ENCODE results near the gene CDCA7L. TPM values are rescaled to one million over a fixed set of nuclear protein-coding genes. Genes with fewer than 3 reads are reported as not detected.

Gene CDCA7L, protein sequence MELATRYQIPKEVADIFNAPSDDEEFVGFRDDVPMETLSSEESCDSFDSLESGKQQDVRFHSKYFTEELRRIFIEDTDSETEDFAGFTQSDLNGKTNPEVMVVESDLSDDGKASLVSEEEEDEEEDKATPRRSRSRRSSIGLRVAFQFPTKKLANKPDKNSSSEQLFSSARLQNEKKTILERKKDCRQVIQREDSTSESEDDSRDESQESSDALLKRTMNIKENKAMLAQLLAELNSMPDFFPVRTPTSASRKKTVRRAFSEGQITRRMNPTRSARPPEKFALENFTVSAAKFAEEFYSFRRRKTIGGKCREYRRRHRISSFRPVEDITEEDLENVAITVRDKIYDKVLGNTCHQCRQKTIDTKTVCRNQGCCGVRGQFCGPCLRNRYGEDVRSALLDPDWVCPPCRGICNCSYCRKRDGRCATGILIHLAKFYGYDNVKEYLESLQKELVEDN
- 42.8 and 45.7 TPM in 2 replicates for total RNA-seq

DNA sequence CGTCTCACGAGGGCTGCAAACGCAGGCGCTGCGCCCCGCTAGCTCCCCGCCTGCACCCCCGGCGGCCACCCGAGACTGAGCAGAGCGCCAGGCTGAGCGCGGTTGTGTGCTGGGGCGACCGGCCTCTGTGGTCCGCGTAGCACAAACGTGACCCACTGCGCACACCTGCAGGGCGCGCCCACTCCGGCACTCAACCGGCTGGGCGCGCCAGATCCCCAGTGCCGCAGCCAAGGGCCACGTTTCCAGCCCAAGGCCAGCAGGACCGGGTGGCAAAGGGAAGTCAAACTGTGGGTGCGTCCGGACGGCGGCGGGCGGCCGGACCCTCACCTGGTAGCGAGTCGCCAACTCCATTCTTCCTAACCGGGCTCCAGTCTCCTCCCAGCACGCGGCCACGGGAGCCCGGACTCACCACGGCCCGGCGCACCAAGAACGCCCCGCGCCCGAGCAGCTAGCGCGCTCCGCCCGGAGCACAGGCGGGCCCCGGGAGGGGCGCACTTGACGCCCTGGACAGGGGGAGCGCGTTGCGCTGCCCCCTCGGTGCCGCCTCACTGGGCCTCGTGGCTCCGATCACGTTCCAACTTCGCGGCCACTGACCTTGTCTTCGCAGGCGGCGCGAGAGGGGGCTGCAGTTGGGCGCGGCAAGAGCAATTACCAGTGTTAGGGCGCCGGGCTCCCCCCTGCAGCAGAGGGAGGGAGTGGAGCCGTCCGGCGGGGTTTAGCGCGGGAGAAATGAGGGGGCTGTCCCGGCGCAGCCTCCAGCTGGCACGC is at the start of gene CDCA7L:
Gene CDCA7L (minus strand): TSS at position 446 of the 768 bp plus-strand sequence. CDS start 95 bp downstream, at position 351.

All from dermis lymphatic vessel endothelial cell (primary cell).